K562 (cell line): ENCODE measurements around the gene ELF2. TPM values are rescaled to one million over a fixed set of nuclear protein-coding genes. Genes with fewer than 3 reads are reported as not detected.

ENCODE experiments used
- ARID3B ChIP-seq: fragments of 250-450 bp; sonication (Bioruptor Pico); IDR thresholded peaks from 2 replicates; pipeline ENCODE4 v1.4.0; 2020; ENCODE audit warnings: borderline replicate concordance
- ATF7 ChIP-seq: fragments of 450-650 bp; IDR thresholded peaks from 2 replicates; pipeline ENCODE4 v1.7.1; 2014; ENCODE audit warnings: mild to moderate bottlenecking, moderate library complexity
- BACH1 ChIP-seq: fragments of 200-800 bp; sonication (Bioruptor generic); IDR thresholded peaks from 2 replicates; pipeline ENCODE4 v1.6.1; 2016; ENCODE audit warnings: missing genetic modification characterization, missing compliant biosample characterization
- BRD9 ChIP-seq: fragments of 450-650 bp; IDR thresholded peaks from 2 replicates; pipeline ENCODE4 v1.6.1; 2018; ENCODE audit warnings: low read depth; ENCODE audit not compliant: partially characterized antibody
- CCAR2 ChIP-seq: fragments of 200-400 bp; formaldehyde crosslinking; IDR thresholded peaks from 2 replicates; pipeline ENCODE4 v1.6.1; 2017; ENCODE audit warnings: mild to moderate bottlenecking, low read depth, low read length
- COPS2 ChIP-seq: fragments of 450-650 bp; conservative IDR thresholded peaks from 2 replicates; pipeline ENCODE4 v1.6.1; 2016; ENCODE audit warnings: mild to moderate bottlenecking, moderate library complexity
- CXXC5 ChIP-seq: fragments of 250-450 bp; sonication (Bioruptor Pico); IDR thresholded peaks from 2 replicates; pipeline ENCODE4 v1.8.0; 2022; ENCODE audit warnings: inconsistent platforms, mild to moderate bottlenecking, moderate library complexity
- ELF1 ChIP-seq: fragments of 200-800 bp; sonication (Bioruptor generic); IDR thresholded peaks from 2 replicates; pipeline ENCODE4 v1.6.1; 2016; ENCODE audit warnings: missing genetic modification characterization, missing compliant biosample characterization
- ELF4 ChIP-seq: fragments of 450-650 bp; formaldehyde crosslinking; IDR thresholded peaks from 2 replicates; pipeline ENCODE4 v1.4.0; 2022; ENCODE audit warnings: missing genetic modification characterization
- EP300 ChIP-seq: IDR thresholded peaks from 2 replicates; pipeline ENCODE4 v1.6.1; 2012; ENCODE audit warnings: low read length, improper control_type of control experiment
- KHSRP ChIP-seq: fragments of 450-650 bp; IDR thresholded peaks from 2 replicates; pipeline ENCODE4 v1.6.1; 2017
- KLF13 ChIP-seq: fragments of 450-650 bp; IDR thresholded peaks from 2 replicates; pipeline ENCODE4 v1.6.1; 2016; ENCODE audit warnings: missing genetic modification characterization, low read depth, mild to moderate bottlenecking, missing compliant biosample characterization, moderate library complexity, borderline replicate concordance
- MLX ChIP-seq, 2 experiments: fragments of 450-650 bp in 1 of 2; sonication (generic) in 1 of 2; formaldehyde crosslinking; conservative IDR thresholded peaks; 2 replicates each; pipeline versions ENCODE4 v1.4.0 to v1.8.1; 2020 to 2022; ENCODE audit warnings: mild to moderate bottlenecking in 1 of 2, missing genetic modification reagents in 1 of 2
- SRF ChIP-seq, 2 experiments: fragments of 250-450, 450-650 bp in 1 of 2; sonication (Bioruptor Pico) in 1 of 2; sonication (generic) in 1 of 2; formaldehyde crosslinking; IDR thresholded peaks; 2 replicates each; pipeline versions ENCODE4 v1.5.0 to v1.5.1; 2020 to 2022; ENCODE audit warnings: mild to moderate bottlenecking in 1 of 2, missing genetic modification reagents in 1 of 2
- TEAD2 ChIP-seq: fragments of 450-650 bp; IDR thresholded peaks from 2 replicates; pipeline ENCODE4 v1.6.1; 2016; ENCODE audit warnings: missing genetic modification characterization, control low read depth, missing compliant biosample characterization
- THRA ChIP-seq: fragments of 450-650 bp; IDR thresholded peaks from 2 replicates; pipeline ENCODE4 v1.6.1; 2017; ENCODE audit warnings: mild to moderate bottlenecking, moderate library complexity
- YBX1 ChIP-seq: fragments of 450-650 bp; IDR thresholded peaks from 2 replicates; pipeline ENCODE4 v1.7.1; 2016; ENCODE audit warnings: mild to moderate bottlenecking
- ZBTB33 ChIP-seq: sonication (generic); formaldehyde crosslinking; IDR thresholded peaks from 2 replicates; pipeline ENCODE4 v1.8.1; 2023; ENCODE audit warnings: mild to moderate bottlenecking, missing genetic modification reagents
- ZEB2 ChIP-seq: fragments of 450-650 bp; IDR thresholded peaks from 2 replicates; pipeline ENCODE4 v1.6.1; 2016
- ZKSCAN8 ChIP-seq: fragments of 200-800 bp; sonication (Bioruptor generic); IDR thresholded peaks from 2 replicates; pipeline ENCODE4 v1.6.1; 2016; ENCODE audit warnings: missing genetic modification characterization, missing compliant biosample characterization
- ZNF253 ChIP-seq: fragments of 250-450 bp; sonication (Bioruptor Pico); conservative IDR thresholded peaks from 2 replicates; pipeline ENCODE4 v1.6.1; 2021; ENCODE audit warnings: mild to moderate bottlenecking
- ZNF395 ChIP-seq: fragments of 200-800 bp; sonication (Bioruptor generic); IDR thresholded peaks from 2 replicates; pipeline ENCODE4 v1.6.1; 2017; ENCODE audit warnings: missing genetic modification characterization, missing compliant biosample characterization
- ZNF584 ChIP-seq: fragments of 200-800 bp; sonication (Bioruptor generic); IDR thresholded peaks from 2 replicates; pipeline ENCODE4 v1.6.1; 2016; ENCODE audit warnings: low read depth, mild to moderate bottlenecking, missing genetic modification characterization, missing compliant biosample characterization
- ZNF830 ChIP-seq: fragments of 250-450 bp; sonication (Bioruptor Pico); IDR thresholded peaks from 2 replicates; pipeline ENCODE4 v1.5.0; 2021; ENCODE audit warnings: mild to moderate bottlenecking
- polyA plus RNA-seq, 8 experiments: library from polyadenylated mRNA; depleted of rRNA in 4 of 8; stranded (reverse) in 5 of 8; unstranded in 3 of 8; fragments of >200 nt; fragmentation: Nextera tagmentation in 2 of 8; fragmentation: Illumina TruSeq in 1 of 8; extraction: Ambion mirVana in 2 of 8; extraction: Trizol in 1 of 8; gene quantifications; 2 replicates each; pipeline versions ENCODE4 v1.2.1 to v1.2.3, GENCODE V29; 2011 to 2014; ENCODE audit warnings: inconsistent platforms in 1 of 8, missing spikeins in 1 of 8
- total RNA-seq, 7 experiments: library from RNA; depleted of rRNA in 6 of 7; stranded (reverse); fragments of >200 nt in 6 of 7; fragmentation: Illumina TruSeq in 2 of 7; extraction: Trizol in 2 of 7; gene quantifications; 2 replicates each; pipeline versions ENCODE4 v1.2.1 to v1.2.3, GENCODE V29; 2011 to 2021; ENCODE audit warnings: low replicate concordance in 1 of 7

ELF2 gene
- total and polyA plus RNA-seq, 9 of the 15 experiments (the other 6 are each of a cell fraction or from before 2014, with no cell fraction given), result 9.4 to 58.7 (median 41.6) TPM

GRCh38 chr4:139214039-139214534, 37.1 kb upstream of the ELF2 start (continued):
- TF ChIP-seq ELF1 (0 out of 2 replicates have a peak, but pooled peaks have one; percentile 39), THRA (peak; percentile 98), ELF4 (CRISPR knock-in tag) (no peak), ATF7 (peak; percentile 84), CCAR2 (no peak), ZNF584 (CRISPR knock-in tag) (no peak), MLX (CRISPR knock-in tag; conservative IDR thresholded peaks at IDR 0.05) (no peak), ZNF830 (CRISPR knock-in tag) (no peak), BACH1 (tag) (peak; percentile 46), KHSRP (no peak), ZEB2 (peak; percentile 96), YBX1 (no peak), ARID3B (CRISPR knock-in tag) (no peak), KLF13 (tag) (no peak), ZNF253 (CRISPR knock-in tag) (no peak), CXXC5 (CRISPR knock-in tag) (peak; percentile 45), SRF (CRISPR knock-in tag; IDR thresholded peaks at IDR 0.05) (peak in 1 of 2 experiments; percentile 95; a peak in 2 of 4 replicates), TEAD2 (no peak), BRD9 (no peak), ZBTB33 (CRISPR knock-in tag) (no peak), ZKSCAN8 (CRISPR knock-in tag) (no peak), ZNF395 (CRISPR knock-in tag) (peak; percentile 43; the same call in 1 of the 2 replicates), EP300 (peak; percentile 65), COPS2 (no peak)
